ENCODE results near the gene RDX. TPM values are rescaled to one million over a fixed set of nuclear protein-coding genes. Genes with fewer than 3 reads are reported as not detected.
A peak's percentile ranks its signal among the peaks of the same experiment; 100 is the strongest.
"Not testable (repeated sequence)": the region's sequence is repeated elsewhere in the genome, so short reads cannot be mapped to it uniquely, and the experiment has no call there.

Gene RDX
- polyA plus RNA-seq, 2 of the 4 experiments (the other 2 are of a cell fraction), result 158 to 183 TPM

DNA sequence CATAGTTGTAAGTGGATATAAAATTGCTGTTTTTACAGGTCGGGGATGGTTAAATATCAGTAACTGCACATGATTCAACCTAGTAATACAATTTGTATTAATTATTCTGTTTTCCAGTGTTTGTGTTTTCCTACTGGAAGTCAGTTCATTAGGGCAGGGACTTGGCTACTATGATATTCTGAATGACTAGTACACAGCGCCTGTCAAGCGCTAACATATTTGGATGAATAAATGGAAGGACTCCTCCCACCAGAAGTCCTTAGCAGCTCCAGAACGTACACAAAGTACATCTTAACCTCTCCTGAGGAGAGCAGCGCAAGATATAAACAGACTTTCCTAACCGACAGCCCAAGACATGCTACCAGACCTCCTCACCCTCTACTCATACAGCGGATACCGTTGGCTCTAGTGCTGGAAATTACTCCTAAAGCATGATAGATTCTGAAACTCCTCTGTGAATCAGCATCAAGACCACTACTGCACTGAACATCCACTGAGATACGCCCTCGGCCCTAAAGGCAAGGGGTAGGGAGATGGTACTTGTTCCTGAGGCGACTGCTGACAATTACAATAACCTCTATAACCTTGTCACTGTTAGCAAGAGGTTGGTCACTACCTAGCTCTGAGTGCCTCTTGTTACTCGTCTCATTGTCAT is 79.1 kb downstream of the RDX start:
- FAIRE-seq, result no peak
- H3K4me3 ChIP-seq, result no peak overlapping the region
- no peaks in the 10 kb centered on the region for H3K9me3 ChIP-seq
- no peak for DNase-seq (ENCODE audit: low read depth in 1 of 2, low spot score in 1 of 2)
- ATAC-seq, result peak; percentile 40 to 45; a peak in 5 of 6 replicates
- H3K27ac ChIP-seq, result no peak overlapping the region
- CTCF ChIA-PET, result interaction anchor here (1.0 kb wide), 1 partner anchor 16 kb away, joined by 3 read pairs; no protein-coding TSS in a partner anchor
- no peak for TF ChIP-seq TFCP2L1 (CRISPR knock-in tag; IDR thresholded peaks at IDR 0.05)
- TF ChIP-seq NFE2L2 (conservative IDR thresholded peaks at IDR 0.05; ENCODE audit: low read length), result no peak
- no peak for TF ChIP-seq FOSL2 (IDR thresholded peaks at IDR 0.05)
- no peak for TF ChIP-seq FOSL2 (CRISPR knock-in tag; IDR thresholded peaks at IDR 0.05)
- TF ChIP-seq POLR2AphosphoS2 (conservative IDR thresholded peaks at IDR 0.05; ENCODE audit: low read length), result peak; percentile 32; the same call in 1 of the 2 replicates
- no peak for TF ChIP-seq TP53 (CRISPR knock-in tag; IDR thresholded peaks at IDR 0.05)
- TF ChIP-seq, protein P1, sequence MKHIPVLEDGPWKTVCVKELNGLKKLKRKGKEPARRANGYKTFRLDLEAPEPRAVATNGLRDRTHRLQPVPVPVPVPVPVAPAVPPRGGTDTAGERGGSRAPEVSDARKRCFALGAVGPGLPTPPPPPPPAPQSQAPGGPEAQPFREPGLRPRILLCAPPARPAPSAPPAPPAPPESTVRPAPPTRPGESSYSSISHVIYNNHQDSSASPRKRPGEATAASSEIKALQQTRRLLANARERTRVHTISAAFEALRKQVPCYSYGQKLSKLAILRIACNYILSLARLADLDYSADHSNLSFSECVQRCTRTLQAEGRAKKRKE (CRISPR knock-in tag; IDR thresholded peaks at IDR 0.05; ENCODE audit: low read depth), result no peak
- TF ChIP-seq CHD4 (IDR thresholded peaks at IDR 0.05; ENCODE audit: borderline replicate concordance), result no peak
- TF ChIP-seq JUNB (IDR thresholded peaks at IDR 0.05), result no peak
- TF ChIP-seq, protein P2, sequence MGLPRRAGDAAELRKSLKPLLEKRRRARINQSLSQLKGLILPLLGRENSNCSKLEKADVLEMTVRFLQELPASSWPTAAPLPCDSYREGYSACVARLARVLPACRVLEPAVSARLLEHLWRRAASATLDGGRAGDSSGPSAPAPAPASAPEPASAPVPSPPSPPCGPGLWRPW (IDR thresholded peaks at IDR 0.05), result no peak
- 0 out of 2 replicates have a peak, but pooled peaks have one; percentile 64 for TF ChIP-seq HOXA7 (CRISPR knock-in tag; IDR thresholded peaks at IDR 0.05)
- TF ChIP-seq HEYL (CRISPR knock-in tag; IDR thresholded peaks at IDR 0.05), result no peak
- 93% methylated on average over 12 of the region's 12 CpGs for WGBS (ENCODE audit: missing lambda C conversion rate)
- no peak overlapping the region for H3K4me2 ChIP-seq
- no peaks in the 10 kb centered on the region for H3K4me1 ChIP-seq
- POLR2A ChIA-PET, result interaction anchor here (0.7 kb wide), 1 partner anchor 156 kb away, joined by 3 read pairs; no protein-coding TSS in a partner anchor

DNA sequence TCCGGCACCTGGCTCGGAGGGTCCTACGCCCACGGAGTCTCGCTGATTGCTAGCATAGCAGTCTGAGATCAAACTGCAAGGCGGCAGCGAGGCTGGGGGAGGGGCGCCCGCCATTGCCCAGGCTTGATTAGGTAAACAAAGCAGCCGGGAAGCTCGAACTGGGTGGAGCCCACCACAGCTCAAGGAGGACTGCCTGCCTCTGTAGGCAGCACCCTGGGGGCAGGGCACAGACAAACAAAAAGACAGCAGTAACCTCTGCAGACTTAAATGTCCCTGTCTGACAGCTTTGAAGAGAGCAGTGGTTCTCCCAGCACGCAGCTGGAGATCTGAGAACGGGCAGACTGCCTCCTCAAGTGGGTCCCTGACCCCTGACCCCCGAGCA is 87.1 kb downstream of the RDX start:
- DNase-seq (ENCODE audit: low read depth in 1 of 2, low spot score in 1 of 2); H3K9me3 ChIP-seq; POLR2A ChIA-PET; ATAC-seq; FAIRE-seq: not testable (repeated sequence)
- peak overlapping the region; percentile 53 for H3K4me3 ChIP-seq
- H3K4me1 ChIP-seq, result peaks cover 16% of the 10 kb centered on the region; the same call in 2 of the 3 replicates
- CTCF ChIA-PET, result interaction anchor here (1.0 to 1.8 kb wide), 3 partner anchors 10 to 158 kb away, joined by 3 to 11 read pairs (median 4); no protein-coding TSS in a partner anchor
- peak overlapping the region; percentile 78 to 85 for H3K27ac ChIP-seq
- H3K4me2 ChIP-seq, result peak overlapping the region; percentile 72; the same call in 2 of the 3 replicates
- WGBS (ENCODE audit: missing lambda C conversion rate), result no CpG with 5 or more reads among the region's 14 CpGs

DNA sequence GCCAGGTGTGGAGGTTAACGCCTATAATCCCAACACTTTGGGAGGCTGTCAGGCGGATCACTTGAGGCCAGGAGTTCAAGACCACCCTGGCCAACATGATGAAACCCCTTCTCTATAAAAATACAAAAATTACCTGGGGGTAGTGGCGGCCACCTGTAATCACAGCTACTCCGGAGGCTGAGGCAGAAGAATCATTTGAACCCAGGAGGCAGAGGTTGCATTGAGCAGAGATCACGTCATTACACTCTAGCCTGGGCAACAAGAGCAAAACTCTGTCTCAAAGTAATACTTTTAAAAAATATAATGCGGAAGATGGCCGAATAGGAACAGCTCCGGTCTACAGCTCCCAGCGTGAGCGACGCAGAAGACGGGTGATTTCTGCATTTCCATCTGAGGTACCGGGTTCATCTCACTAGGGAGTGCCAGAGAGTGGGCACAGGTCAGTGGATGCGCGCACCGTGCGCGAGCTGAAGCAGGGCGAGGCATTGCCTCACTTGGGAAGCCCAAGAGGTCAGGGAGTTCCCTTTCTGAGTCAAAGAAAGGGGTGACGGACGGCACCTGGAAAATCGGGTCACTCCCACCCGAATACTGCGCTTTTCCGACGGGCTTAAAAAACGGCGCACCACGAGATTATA is 87.6 kb downstream of the RDX start:
- Histone ChIP-seq H3K4me3 (peak overlapping the region; percentile 53), H3K4me1 (peaks cover 16% of the 10 kb centered on the region; the same call in 2 of the 3 replicates), H3K4me2 (peak overlapping the region; percentile 72), H3K27ac (peak overlapping the region; percentile 78 to 85)
- ATAC-seq, result peak in 1 of 2 experiments; percentile 79; a peak in 3 of 6 replicates
- peak in 1 of 2 experiments; percentile 74 for DNase-seq (ENCODE audit: low read depth in 1 of 2, low spot score in 1 of 2)
- CTCF ChIA-PET, result interaction anchor here (0.8 to 1.8 kb wide), 4 partner anchors 9 to 159 kb away, joined by 3 to 11 read pairs (median 4); no protein-coding TSS in a partner anchor
- POLR2A ChIA-PET, FAIRE-seq, H3K9me3 ChIP-seq: not testable (repeated sequence)
- 18% methylated on average over 15 of the region's 29 CpGs for WGBS (ENCODE audit: missing lambda C conversion rate)
- peak; percentile 28; the same call in 1 of the 3 replicates for TF ChIP-seq SMC3 (IDR thresholded peaks at IDR 0.05)
- TF ChIP-seq, protein P3, sequence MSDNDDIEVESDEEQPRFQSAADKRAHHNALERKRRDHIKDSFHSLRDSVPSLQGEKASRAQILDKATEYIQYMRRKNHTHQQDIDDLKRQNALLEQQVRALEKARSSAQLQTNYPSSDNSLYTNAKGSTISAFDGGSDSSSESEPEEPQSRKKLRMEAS (IDR thresholded peaks at IDR 0.05), result peak; percentile 29; the same call in 1 of the 2 replicates
- peak; percentile 13 to 33; a peak in 2 of 5 replicates for TF ChIP-seq RAD21 (conservative IDR thresholded peaks at IDR 0.05 in 1 of 2, IDR thresholded peaks at IDR 0.05 in 1 of 2)

DNA sequence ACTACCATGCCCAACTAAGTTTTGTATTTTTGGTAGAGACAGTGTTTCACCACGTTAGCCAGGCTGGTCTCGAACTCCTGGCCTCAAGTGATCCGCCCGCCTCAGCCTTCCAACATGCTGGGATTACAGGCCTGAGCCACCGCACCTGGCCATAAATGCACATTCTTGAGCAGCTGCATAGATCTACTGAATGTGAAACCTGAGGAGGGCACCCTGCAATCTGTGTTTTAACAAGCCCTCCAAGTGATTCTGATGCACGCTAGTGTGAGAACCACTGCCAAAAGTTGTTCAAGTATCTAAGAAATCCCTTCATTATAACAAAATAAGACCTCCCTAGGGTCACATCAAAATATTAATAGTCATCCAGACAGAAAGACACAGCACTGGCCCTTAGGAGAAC is 89.3 kb downstream of the RDX start:
- FAIRE-seq (no peak), DNase-seq (ENCODE audit: low read depth in 1 of 2, low spot score in 1 of 2) (no peak), ATAC-seq (no peak)
- Histone ChIP-seq H3K4me2 (peak overlapping the region; percentile 72; the same call in 2 of the 3 replicates), H3K4me1 (peaks cover 16% of the 10 kb centered on the region; the same call in 2 of the 3 replicates), H3K27ac (peak overlapping the region in 1 of 2 experiments; percentile 85; a peak in 4 of 6 replicates), H3K9me3 (no peaks in the 10 kb centered on the region), H3K4me3 (no peak overlapping the region)
- ChIA-PET POLR2A (no interaction called here), CTCF (interaction anchor here (0.7 kb wide), 1 partner anchor 9 kb away, joined by 3 read pairs; no protein-coding TSS in a partner anchor)
- 97% methylated on average over 6 of the region's 6 CpGs for WGBS (ENCODE audit: missing lambda C conversion rate)
- TF ChIP-seq HOXA7 (CRISPR knock-in tag; IDR thresholded peaks at IDR 0.05) (no peak), JUNB (IDR thresholded peaks at IDR 0.05) (no peak), NR3C1 (IDR thresholded peaks at IDR 0.05) (no peak), ZNF302 (CRISPR knock-in tag; IDR thresholded peaks at IDR 0.05) (no peak), HDAC2 (IDR thresholded peaks at IDR 0.05) (no peak), RAD21 (conservative IDR thresholded peaks at IDR 0.05 in 1 of 2, IDR thresholded peaks at IDR 0.05 in 1 of 2) (no peak), TP53 (CRISPR knock-in tag; IDR thresholded peaks at IDR 0.05) (no peak), RNF2 (IDR thresholded peaks at IDR 0.05; ENCODE audit: borderline replicate concordance, low read depth) (no peak)
- TF ChIP-seq, protein P4, sequence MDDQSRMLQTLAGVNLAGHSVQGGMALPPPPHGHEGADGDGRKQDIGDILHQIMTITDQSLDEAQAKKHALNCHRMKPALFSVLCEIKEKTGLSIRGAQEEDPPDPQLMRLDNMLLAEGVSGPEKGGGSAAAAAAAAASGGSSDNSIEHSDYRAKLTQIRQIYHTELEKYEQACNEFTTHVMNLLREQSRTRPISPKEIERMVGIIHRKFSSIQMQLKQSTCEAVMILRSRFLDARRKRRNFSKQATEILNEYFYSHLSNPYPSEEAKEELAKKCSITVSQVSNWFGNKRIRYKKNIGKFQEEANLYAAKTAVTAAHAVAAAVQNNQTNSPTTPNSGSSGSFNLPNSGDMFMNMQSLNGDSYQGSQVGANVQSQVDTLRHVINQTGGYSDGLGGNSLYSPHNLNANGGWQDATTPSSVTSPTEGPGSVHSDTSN (IDR thresholded peaks at IDR 0.05), result no peak
- TF ChIP-seq, protein P5, sequence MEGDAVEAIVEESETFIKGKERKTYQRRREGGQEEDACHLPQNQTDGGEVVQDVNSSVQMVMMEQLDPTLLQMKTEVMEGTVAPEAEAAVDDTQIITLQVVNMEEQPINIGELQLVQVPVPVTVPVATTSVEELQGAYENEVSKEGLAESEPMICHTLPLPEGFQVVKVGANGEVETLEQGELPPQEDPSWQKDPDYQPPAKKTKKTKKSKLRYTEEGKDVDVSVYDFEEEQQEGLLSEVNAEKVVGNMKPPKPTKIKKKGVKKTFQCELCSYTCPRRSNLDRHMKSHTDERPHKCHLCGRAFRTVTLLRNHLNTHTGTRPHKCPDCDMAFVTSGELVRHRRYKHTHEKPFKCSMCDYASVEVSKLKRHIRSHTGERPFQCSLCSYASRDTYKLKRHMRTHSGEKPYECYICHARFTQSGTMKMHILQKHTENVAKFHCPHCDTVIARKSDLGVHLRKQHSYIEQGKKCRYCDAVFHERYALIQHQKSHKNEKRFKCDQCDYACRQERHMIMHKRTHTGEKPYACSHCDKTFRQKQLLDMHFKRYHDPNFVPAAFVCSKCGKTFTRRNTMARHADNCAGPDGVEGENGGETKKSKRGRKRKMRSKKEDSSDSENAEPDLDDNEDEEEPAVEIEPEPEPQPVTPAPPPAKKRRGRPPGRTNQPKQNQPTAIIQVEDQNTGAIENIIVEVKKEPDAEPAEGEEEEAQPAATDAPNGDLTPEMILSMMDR (IDR thresholded peaks at IDR 0.05), result no peak

Measured in A549 (cell line).